Midbrain (tissue), 1 donor: Measurements from ENCODE around the gene HAGHL.

Experiments
- DNase-seq: peaks from one replicate; lab custom pipeline; 2025; lab: John Stamatoyannopoulos, UW

HAGHL gene

GRCh38 chr16:759110-759910, 32.4 kb downstream of the HAGHL start:
- no peak for DNase-seq

- DNase-seq: no peak
Measured at GRCh38 chr16:760065-760464, 33.2 kb downstream of the HAGHL start.

- no peak for DNase-seq
Measured at GRCh38 chr16:760545-761343, 33.8 kb downstream of the HAGHL start, which contains the start of gene MSLN. Gene MSLN, plus strand, starts transcription at chr16:760734. Its CDS starts 1,947 bp downstream, at chr16:762681.

- no peak for DNase-seq
Measured at GRCh38 chr16:761625-762513, 35.0 kb downstream of the HAGHL start.

GRCh38 chr16:762595-763268, 35.8 kb downstream of the HAGHL start:
- DNase-seq: no peak

- DNase-seq: no peak
Measured at GRCh38 chr16:763369-764183, 36.7 kb downstream of the HAGHL start.

- no peak for DNase-seq
Measured at GRCh38 chr16:764184-764750, 37.4 kb downstream of the HAGHL start.

- DNase-seq: no peak
Measured at GRCh38 chr16:764848-765487, 38.1 kb downstream of the HAGHL start.

GRCh38 chr16:765488-765865, 38.6 kb downstream of the HAGHL start:
- no peak for DNase-seq

GRCh38 chr16:766008-766819, 39.3 kb downstream of the HAGHL start:
- no peak for DNase-seq

GRCh38 chr16:766820-767640, 40.1 kb downstream of the HAGHL start:
- no peak for DNase-seq

- DNase-seq: no peak
Measured at GRCh38 chr16:767743-768235, 40.9 kb downstream of the HAGHL start.

- no peak for DNase-seq
Measured at GRCh38 chr16:768428-768827, 41.5 kb downstream of the HAGHL start.

- no peak for DNase-seq
Measured at GRCh38 chr16:769184-769784, 42.4 kb downstream of the HAGHL start.

GRCh38 chr16:769934-770333, 43.0 kb downstream of the HAGHL start:
- no peak for DNase-seq

GRCh38 chr16:770411-770810, 43.5 kb downstream of the HAGHL start:
- no peak for DNase-seq

GRCh38 chr16:772959-773358, 46.1 kb downstream of the HAGHL start:
- no peak for DNase-seq
